Measurements from ENCODE around the gene NHSL2.

GRCh38 chrX:71867680-71868079 lies 43.0 kb upstream of the NHSL2 start:
- TF ChIP-seq CTCF (IDR thresholded peaks at IDR 0.05) (no peak), POLR2AphosphoS5 (IDR thresholded peaks at IDR 0.05) (no peak), POLR2A (IDR thresholded peaks at IDR 0.05) (no peak)

Measured in gastroesophageal sphincter (tissue), 3 donors.